ENCODE measurements around the gene MAPK8IP2. TPM values are rescaled to one million over a fixed set of nuclear protein-coding genes. Genes with fewer than 3 reads are reported as not detected.

MAPK8IP2 gene
- total and polyA plus RNA-seq, 2 of the 13 experiments (the other 11 are each of a cell fraction or from before 2014, with no cell fraction given): 1.3 to 2.6 TPM

GRCh38 chr22:50562523-50563412 lies 37.8 kb upstream of the MAPK8IP2 start, which contains the start of gene SYCE3 (continued):
- peak; percentile 50; the same call in 1 of the 2 replicates for TF ChIP-seq ZNF574 (CRISPR knock-in tag; IDR thresholded peaks at IDR 0.05)
- TF ChIP-seq DMAP1 (CRISPR knock-in tag; IDR thresholded peaks at IDR 0.05): peak; percentile 38; the same call in 1 of the 2 replicates
- TF ChIP-seq ZBTB40 (IDR thresholded peaks at IDR 0.05): no peak
- TF ChIP-seq ZBTB40 (CRISPR knock-in tag; IDR thresholded peaks at IDR 0.05): 0 out of 2 replicates have a peak, but pooled peaks have one; percentile 35
- peak; percentile 51; the same call in 1 of the 2 replicates for TF ChIP-seq IRF2 (CRISPR knock-in tag; IDR thresholded peaks at IDR 0.05)
- no peak for TF ChIP-seq ZSCAN30 (CRISPR knock-in tag; IDR thresholded peaks at IDR 0.05)
- peak; percentile 38; the same call in 1 of the 2 replicates for TF ChIP-seq SOX5 (CRISPR knock-in tag; IDR thresholded peaks at IDR 0.05; ENCODE audit: borderline replicate concordance)
- peak; percentile 54; the same call in 1 of the 2 replicates for TF ChIP-seq TARDBP (CRISPR knock-in tag; IDR thresholded peaks at IDR 0.05)
- no peak for TF ChIP-seq ZNF143 (CRISPR knock-in tag; IDR thresholded peaks at IDR 0.05)
- peak; percentile 33 for TF ChIP-seq ZEB1 (IDR thresholded peaks at IDR 0.05; ENCODE audit: insufficient replicate concordance, low read depth)
- TF ChIP-seq POLR2A (IDR thresholded peaks at IDR 0.05; ENCODE audit: insufficient read depth in 1 of 2, low read depth in 2 of 2, low read length in 2 of 2): peak; percentile 31 to 86; a peak in 2 of 4 replicates
